Pulmonary artery endothelial cell (primary cell): ENCODE results near the gene IGHMBP2. TPM values are rescaled to one million over a fixed set of nuclear protein-coding genes. Genes with fewer than 3 reads are reported as not detected.

Source experiments
- DNase-seq: peaks from one replicate; pipeline ENCODE4 v3.0.0-alpha.2; 2011; ENCODE audit warnings: low read depth, low spot score
- total RNA-seq: library from RNA; depleted of rRNA; stranded (reverse); fragments of >200 nt; gene quantifications from 2 replicates; pipeline ENCODE4 v1.2.3, GENCODE V29; 2014

Gene IGHMBP2
- total RNA-seq, 1 donor from 2014 or later, result 9.1 TPM

DNA sequence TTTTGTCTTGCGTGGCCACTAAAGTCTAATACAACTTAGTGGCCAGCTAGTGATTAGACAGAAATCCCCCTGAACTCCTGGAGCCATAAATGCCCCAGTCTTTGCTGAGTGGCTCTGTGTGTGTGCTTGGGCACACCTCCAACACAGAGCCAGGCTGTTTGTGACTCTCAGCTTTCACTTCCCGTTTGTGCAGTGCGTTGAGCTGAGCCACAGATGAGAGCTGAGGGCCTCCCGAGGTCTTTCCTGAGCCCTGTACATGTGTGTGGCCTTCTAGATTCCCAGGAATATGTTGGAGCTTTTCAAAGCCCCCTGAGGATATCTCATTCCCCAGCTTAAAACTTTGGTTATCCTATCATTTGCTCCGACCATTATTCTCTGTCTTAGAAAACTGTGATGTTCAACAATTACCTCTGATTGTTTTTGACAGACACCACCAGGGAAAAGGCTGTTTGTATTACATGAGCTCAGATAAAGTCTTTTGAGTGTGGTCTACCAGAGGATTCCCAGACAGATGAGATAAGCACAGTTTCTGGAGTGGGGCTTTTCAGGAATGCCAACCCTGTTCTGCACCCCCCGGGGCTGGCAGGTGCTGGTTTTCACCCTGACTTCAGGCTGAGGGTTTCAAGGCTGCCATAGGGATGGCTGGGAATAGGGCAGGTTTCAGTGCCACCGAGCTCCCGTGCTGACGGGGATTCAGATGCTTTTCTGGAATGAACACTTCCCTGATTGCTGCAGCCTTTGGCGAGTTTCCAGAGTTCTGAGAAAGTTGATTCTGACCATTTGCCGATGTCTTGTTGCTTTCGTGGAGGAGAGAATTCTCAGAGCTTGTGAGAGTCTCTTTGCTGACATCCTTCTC lies 23.8 kb downstream of the IGHMBP2 start:
- no peak for DNase-seq

DNA sequence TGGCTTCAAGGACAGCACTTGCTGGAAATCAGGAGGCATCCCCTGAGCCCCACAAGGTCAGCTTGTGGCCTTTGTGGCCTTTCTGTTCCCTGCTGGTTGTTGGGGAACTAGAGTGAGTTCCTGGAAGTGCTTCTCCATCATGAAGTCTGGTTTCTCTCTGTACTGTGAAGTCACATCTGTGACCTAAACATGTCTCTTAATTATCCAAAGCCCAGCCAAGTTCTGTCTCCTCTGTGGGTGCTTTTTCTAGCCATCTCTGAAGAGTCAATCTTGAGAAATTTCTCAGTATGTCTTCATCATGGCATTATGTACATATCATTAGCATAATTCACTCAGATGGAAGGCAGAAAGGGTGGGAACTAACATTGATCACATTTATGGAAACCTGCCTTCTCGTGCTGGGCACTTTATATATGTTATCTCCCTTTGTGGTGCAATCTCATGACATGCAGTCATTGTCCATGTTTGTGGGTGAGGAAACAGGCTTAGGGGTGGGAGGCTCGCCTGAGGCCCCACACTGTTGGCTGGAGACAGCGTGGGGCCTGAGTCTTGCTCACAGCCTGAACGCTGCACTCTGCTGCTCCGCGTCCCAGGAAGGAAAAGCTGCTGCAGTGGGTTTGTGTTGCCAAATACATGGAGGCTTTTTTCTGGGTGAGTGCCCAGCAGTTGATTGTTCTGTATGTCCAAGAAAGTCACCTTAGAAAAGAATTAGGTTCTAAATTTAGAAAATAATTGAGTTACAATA lies 24.6 kb downstream of the IGHMBP2 start:
- no peak for DNase-seq

- DNase-seq, result no peak
Measured at GRCh38 chr11:68929135-68929534, 25.4 kb downstream of the IGHMBP2 start.

DNA sequence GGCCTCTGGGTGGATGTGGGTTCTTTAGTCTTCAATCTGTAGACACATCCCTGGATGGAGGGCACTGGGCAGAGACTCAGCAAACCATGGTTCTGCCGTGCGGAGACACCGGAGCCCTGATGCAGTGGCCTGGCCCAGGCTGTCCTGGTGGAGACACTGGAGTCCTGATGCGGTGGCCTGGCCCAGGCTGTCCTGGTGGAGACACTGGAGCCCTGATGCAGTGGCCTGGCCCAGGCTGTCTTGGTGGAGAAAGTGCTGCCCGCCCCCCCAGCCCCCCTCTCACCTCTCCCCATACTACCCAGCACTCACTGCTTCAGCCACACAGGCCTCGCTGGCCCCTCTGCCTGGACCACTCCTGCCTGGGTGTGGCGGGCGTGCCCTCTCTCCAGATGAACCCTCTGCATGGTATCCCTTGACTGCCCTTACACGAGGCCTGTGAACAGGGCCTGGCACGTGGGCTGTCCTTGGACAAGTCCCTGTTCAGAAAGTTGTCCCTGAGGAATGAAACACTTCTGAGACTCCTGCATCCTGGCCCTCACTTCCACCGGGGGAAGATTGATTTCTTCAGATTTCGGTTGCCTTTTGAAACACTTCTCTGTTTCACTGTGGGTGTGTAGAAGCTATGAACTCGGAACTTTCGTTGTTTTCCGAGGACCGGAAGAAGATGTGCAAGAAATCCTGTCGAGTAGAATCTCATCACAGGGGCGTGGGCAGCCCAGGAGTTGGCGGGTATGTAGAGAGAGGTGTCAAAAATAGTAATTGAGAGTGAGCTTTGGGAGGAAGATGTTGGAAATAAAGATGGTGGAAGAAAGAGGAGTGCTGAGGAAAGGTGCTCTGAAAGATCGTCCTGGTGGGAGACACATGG lies 26.2 kb downstream of the IGHMBP2 start:
- DNase-seq, result no peak

- DNase-seq, result no peak
Measured at GRCh38 chr11:68930991-68931855, 27.5 kb downstream of the IGHMBP2 start.

- no peak for DNase-seq
Measured at GRCh38 chr11:68931911-68932310, 28.2 kb downstream of the IGHMBP2 start.

GRCh38 chr11:68932358-68932757 lies 28.7 kb downstream of the IGHMBP2 start:
- no peak for DNase-seq

DNA sequence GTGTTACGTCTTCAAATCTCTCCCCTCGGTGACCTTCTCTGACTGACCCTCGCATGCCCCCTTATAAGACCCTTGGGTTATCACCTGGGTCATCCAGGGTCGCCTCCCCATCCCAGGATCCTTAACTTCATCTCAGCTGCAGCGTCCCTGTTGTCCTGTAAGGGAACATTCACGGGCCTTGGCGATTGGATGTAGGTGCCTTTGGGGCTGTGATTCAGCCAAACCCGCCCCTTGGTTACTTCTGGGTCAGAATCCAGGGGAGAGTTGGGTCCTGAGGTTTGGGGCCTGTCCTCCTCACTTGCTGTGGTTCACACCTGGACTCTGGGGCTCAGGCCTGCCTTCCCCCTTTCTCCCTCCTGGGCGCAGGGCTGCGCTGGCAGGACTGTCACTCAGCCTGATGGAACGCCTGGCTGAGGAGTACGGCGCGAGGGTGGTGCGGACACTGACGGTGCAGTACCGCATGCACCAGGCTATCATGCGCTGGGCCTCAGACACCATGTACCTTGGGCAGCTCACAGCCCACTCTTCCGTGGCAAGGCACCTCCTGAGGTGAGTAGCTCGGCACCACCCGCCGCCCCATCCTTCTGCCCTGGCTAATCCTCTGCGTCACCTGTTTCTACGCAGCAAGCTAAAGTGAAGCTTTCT lies 29.4 kb downstream of the IGHMBP2 start:
- no peak for DNase-seq

DNA sequence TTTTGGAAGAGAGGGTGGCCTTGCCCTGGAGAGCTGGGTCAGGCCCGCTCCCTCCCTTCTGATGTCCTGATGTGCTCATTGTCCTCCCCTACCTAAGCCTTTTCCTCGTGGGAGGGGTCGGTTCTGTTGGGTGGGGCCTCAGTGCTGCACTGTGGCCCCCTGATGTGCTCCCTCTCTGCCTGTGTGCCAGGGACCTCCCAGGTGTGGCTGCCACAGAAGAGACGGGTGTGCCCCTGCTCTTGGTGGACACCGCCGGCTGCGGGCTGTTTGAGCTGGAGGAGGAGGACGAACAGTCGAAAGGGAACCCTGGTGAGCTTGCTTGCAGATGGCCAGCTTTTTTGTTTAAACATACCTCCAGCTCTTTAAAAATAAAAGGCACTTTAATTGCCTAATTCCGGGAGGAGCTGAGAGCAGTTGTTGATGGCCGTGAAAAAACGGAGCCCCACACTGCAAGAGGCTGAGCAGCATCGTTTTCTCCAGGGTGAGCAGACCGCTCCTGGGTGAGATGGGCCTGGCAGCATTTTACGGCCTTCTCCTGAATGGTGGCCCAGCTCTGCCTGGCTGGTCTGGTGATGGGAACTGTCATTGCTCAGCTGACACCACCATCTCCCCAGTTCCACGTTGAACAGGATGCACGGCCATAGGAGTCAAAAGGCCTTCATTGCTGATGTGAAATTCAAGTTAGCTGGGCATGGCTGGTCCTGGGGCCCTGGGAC lies 30.1 kb downstream of the IGHMBP2 start:
- no peak for DNase-seq

- no peak for DNase-seq
Measured at GRCh38 chr11:68934321-68934645, 30.6 kb downstream of the IGHMBP2 start.

GRCh38 chr11:68934666-68935065 lies 31.0 kb downstream of the IGHMBP2 start:
- DNase-seq, result no peak

- DNase-seq, result no peak
Measured at GRCh38 chr11:68935066-68935465, 31.4 kb downstream of the IGHMBP2 start.

GRCh38 chr11:68935516-68936357 lies 32.0 kb downstream of the IGHMBP2 start:
- DNase-seq, result no peak

- no peak for DNase-seq
Measured at GRCh38 chr11:68936358-68936636, 32.6 kb downstream of the IGHMBP2 start.

DNA sequence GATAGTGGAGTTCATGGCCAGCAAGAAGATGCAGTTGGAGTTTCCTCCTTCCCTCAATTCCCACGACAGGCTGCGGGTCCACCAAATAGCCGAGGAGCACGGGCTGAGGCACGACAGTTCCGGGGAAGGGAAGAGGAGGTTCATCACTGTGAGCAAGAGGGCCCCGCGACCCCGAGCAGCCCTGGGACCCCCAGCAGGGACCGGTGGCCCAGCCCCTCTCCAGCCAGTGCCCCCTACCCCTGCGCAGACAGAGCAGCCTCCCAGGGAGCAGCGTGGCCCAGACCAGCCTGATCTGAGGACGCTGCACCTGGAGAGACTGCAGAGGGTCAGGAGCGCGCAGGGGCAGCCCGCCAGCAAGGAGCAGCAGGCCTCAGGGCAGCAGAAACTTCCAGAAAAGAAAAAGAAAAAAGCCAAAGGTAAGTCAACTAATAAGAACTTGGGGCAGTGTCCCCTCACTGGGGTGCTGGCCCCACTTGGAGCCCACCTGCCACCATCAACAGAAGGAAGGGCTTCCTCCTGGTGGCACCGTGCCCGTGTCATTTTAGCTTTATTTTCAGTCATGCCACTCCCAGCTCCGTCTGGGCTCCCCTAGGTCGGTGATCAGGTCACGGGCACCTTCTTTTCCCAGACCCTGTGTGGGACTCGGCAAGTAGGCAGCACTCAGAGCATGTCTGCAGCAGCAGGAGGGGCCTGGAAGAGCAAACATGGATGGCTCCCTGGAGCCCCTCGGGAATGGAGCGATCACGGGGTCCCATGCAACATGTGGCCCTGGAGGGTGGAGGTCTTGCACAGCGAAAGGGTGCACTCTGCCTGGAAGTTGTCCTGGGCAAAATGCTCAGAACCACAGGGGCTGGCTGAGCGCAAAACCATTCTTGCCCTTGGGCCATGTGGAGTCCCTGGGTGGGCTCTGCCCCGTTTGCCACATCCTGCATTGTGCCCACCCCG lies 33.3 kb downstream of the IGHMBP2 start:
- no peak for DNase-seq

GRCh38 chr11:68938088-68938487 lies 34.4 kb downstream of the IGHMBP2 start:
- no peak for DNase-seq

DNA sequence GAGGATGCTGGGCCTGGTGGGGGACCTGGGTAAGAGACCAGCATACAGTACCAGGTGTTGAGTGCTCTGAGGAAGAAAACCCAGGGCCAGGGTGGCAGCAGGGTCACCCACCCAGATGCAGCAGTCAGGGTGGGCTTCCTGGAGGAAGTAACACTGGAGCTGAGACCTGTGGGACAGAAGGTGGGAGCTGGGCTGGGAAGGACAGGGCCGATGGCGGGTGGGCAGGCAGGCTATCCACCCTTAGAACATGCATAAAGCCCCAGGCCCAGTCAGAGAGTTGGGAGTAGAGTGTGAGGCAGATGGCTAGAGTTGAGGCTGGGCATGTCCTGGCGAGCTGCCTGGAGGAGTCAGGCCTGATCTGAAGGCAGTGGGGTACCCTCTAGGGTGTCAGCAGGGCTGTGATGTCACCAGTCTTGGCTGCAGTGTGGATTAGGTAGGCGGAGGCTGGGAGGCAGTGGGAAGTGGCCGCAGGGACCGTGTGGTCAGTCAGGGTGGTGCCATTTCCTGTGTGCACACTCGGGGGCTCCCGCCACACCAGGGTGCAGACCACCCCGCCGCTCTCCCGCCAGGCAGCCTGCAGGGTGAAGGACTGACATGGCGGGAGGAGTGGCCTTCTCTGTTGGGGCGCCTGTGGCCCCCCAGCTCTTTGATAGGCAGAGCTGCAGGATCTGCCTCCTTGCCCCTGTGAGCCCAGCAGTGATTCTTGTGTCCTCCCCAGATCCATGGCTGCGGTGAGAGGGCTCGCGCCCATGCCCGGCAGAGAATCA lies 35.3 kb downstream of the IGHMBP2 start:
- no peak for DNase-seq
